DOHH2 (cell line): ENCODE measurements around the gene HIBADH.

Experiments used
- EZH2phosphoT487 ChIP-seq: fragments of 200-600 bp; sonication (generic); IDR thresholded peaks from 2 replicates; pipeline ENCODE4 v1.6.1; 2017; ENCODE audit warnings: borderline replicate concordance, mild to moderate bottlenecking, antibody characterized with exemption, low read length, moderate library complexity, mixed read lengths
- TF ChIP-seq, protein P1 (sequence below): fragments of 200-600 bp; sonication (generic); IDR thresholded peaks from one replicate; pipeline ENCODE4 v1.5.1; 2014; ENCODE audit warnings: antibody characterized with exemption, mild to moderate bottlenecking, low read depth, low read length; ENCODE audit not compliant: poor library complexity, severe bottlenecking

- TF ChIP-seq, protein P1, sequence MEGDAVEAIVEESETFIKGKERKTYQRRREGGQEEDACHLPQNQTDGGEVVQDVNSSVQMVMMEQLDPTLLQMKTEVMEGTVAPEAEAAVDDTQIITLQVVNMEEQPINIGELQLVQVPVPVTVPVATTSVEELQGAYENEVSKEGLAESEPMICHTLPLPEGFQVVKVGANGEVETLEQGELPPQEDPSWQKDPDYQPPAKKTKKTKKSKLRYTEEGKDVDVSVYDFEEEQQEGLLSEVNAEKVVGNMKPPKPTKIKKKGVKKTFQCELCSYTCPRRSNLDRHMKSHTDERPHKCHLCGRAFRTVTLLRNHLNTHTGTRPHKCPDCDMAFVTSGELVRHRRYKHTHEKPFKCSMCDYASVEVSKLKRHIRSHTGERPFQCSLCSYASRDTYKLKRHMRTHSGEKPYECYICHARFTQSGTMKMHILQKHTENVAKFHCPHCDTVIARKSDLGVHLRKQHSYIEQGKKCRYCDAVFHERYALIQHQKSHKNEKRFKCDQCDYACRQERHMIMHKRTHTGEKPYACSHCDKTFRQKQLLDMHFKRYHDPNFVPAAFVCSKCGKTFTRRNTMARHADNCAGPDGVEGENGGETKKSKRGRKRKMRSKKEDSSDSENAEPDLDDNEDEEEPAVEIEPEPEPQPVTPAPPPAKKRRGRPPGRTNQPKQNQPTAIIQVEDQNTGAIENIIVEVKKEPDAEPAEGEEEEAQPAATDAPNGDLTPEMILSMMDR: no peak
- TF ChIP-seq EZH2phosphoT487: no peak
Measured at GRCh38 chr7:27515933-27516332, 146.8 kb downstream of the HIBADH start.
